ENCODE measurements around the gene TPP2.

The TPP2 gene

GRCh38 chr13:102687520-102687919 lies 90.7 kb downstream of the TPP2 start:
- no peak for DNase-seq
- intact Hi-C loops (cut with DNase I) = no loop called here

DNA sequence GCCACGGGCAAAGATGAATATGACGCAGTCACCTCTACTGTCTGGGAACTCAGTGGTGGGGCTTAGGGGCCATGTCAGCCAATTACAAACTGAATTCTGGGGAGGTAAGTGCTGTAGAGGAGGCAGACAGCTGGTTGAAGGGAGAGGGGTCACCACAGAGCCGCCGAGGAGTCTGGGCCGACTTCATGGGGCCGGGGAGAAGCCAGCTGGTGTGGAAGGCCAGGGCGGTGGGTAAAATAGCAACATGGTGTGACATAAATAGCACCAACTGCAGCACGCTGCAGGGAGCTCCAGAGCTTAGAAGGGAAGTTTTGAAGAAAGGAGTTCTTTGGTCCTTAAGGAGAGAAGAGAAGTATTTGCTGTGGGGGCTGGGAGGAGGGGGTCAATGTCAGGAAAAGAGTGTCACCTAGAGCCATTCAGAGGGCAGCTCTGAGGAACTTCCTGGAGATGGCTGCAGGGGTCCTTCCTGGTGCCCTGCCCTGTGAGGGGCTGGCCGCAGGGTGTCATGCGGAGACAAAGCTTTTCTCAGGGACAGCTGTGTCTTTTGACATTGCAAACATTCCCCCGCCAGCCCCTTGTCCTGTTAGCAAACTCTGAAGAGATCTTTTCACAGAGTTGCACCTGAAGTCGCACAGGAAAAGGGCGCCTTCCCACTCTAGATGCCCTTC lies 91.7 kb downstream of the TPP2 start:
- intact Hi-C loops (cut with DNase I) = no loop called here
- DNase-seq = no peak

- DNase-seq = no peak
- intact Hi-C loops (cut with DNase I) = no loop called here
Measured at GRCh38 chr13:102690883-102691282, 94.1 kb downstream of the TPP2 start.

- intact Hi-C loops (cut with DNase I) = no loop called here
- no peak for DNase-seq
Measured at GRCh38 chr13:102692491-102692826, 95.7 kb downstream of the TPP2 start.

DNA sequence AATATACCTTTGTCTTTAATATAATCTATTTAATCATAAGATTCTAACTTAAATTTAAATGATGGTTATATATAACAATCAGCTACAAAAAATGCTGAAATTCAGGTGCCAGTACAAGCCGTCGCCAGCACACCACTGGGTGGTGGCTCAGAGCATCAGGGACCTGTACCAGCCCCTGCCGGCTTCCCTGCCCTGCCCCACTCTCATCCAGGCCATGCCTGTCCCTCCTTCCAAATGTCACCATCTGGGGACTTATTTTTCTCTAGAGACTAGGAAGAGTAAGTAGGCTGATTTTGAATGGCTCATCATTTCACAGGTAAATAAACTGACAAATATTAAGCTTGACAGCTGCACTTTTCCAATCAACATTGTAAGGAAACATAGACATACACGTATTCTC lies 96.5 kb downstream of the TPP2 start:
- no peak for DNase-seq
- intact Hi-C loops (cut with DNase I) = no loop called here

DNA sequence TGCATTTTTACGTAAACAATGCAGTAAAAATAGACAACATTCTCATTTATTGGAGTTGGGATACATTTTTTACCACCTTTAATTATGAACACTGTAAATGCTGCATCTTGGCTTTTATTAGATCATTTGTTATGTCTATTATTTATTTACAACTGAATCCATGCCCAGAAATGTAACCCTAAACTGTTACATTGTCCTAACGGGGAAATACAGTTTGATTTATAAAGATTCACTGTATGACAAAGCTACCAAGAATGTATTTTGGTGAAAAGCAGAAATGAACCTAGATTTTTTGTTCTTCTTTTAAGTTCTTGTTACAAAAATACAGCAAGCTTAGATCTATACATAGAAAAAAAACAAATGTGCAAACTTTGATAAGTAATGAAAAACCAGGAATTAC lies 97.0 kb downstream of the TPP2 start:
- intact Hi-C loops (cut with DNase I) = no loop called here
- DNase-seq = no peak

DNA sequence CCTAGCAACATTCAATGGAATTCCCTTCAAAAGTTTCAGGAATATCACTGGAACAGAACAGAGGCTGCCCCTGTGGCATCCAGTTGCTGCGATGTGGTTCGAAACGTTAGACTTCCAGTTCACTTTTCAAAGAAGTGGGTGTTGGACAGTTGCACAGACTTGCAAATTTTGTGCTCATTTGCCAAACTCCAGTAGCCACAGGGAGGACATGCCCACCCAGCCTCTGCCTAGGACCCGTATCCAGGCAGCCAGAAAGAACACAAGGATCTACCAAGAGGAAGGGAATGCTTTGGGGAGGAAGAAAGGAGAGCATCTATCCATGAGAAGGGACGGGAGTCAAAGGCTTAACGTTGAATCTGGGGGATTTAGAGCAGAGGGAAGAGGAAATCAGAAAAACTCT lies 98.2 kb downstream of the TPP2 start, which contains the start of gene METTL21C:
Gene METTL21C (minus strand): TSS at position 108 of the 400 bp plus-strand sequence. CDS start 546 bp downstream, outside the sequence.
- DNase-seq = no peak
- intact Hi-C loops (cut with DNase I) = no loop called here

- intact Hi-C loops (cut with DNase I) = no loop called here
- DNase-seq = no peak
Measured at GRCh38 chr13:102696465-102696864, 99.7 kb downstream of the TPP2 start.

DNA sequence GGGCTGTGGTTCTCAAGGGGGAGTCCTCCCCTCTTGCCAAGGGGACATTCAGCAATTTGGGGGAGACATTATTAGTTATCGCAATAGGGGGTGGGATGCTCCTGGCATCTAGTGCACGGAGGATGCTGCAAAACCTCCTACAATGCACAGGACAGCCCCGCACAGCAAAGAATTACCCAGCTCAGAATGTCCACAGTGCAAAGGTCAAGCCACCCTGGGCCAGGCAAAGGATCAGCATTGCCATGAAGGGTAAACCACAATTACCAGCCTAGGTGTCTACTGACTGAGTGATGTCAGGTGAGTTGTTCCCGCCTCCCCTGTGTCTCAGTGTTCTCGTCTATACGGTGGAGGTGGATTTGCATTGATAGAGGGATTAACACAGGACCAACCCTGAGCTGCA lies 100.5 kb downstream of the TPP2 start:
- no peak for DNase-seq
- intact Hi-C loops (cut with DNase I) = no loop called here

GRCh38 chr13:102697929-102698648 lies 101.3 kb downstream of the TPP2 start:
- DNase-seq = no peak
- intact Hi-C loops (cut with DNase I) = no loop called here

GRCh38 chr13:102698649-102698980 lies 101.8 kb downstream of the TPP2 start:
- intact Hi-C loops (cut with DNase I) = no loop called here
- no peak for DNase-seq

GRCh38 chr13:102699504-102699903 lies 102.7 kb downstream of the TPP2 start:
- DNase-seq = no peak
- intact Hi-C loops (cut with DNase I) = no loop called here

GRCh38 chr13:102700088-102701031 lies 103.6 kb downstream of the TPP2 start:
- no peak for DNase-seq
- intact Hi-C loops (cut with DNase I) = no loop called here

GRCh38 chr13:102701331-102701730 lies 104.5 kb downstream of the TPP2 start:
- intact Hi-C loops (cut with DNase I) = no loop called here
- DNase-seq = no peak

DNA sequence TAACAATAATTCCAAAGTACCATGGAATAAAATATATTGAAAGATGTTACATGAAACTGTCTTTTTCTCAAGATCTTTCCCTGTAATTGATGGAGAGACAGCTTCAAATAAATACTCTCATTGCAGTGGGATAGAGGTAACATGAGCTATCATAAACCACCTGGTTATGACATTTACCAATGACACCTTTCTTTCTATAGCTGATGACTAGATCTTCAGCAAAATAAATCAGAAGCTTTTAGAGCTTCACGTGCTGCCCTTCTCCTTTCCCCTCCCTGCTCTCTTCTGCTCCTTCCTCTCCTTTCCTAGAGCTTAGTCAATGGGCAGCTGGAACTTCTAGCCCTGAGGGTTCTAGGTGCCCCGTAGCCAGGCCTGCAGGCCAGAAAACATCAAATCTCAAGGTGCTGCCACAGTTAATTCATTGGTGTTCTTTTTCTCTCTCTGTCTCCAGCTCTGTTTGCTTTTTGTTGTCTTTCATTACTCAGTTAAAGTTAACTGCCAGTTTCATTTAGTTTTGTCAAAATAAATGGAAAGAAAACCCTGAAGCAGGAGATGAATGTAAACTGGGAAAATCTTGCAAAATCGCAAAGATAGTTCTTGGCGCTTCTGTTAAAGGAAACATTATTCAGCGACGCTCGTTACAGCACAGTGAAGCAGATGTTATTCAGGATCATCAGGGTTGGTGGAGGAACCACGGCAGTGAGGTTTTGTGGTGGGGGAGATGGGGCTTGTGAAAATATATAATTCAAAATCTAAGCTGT lies 106.4 kb downstream of the TPP2 start:
- intact Hi-C loops (cut with DNase I) = no loop called here
- no peak for DNase-seq

DNA sequence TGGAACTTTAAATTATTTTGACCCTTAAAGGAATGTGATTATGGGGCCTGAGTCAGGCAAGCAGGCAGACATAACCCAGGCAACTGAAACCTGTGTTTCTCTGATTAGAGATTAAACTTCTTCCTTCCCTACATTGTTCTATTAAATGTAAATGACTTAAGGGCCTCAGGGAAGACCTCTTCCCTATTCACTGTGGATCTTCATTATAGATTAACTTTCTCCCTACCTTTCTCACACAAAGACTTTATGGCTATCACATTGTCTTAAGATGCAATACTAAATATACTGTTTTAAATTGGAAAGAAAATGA lies 106.9 kb downstream of the TPP2 start:
- DNase-seq = no peak
- intact Hi-C loops (cut with DNase I) = no loop called here

GRCh38 chr13:102704238-102705058 lies 107.7 kb downstream of the TPP2 start:
- intact Hi-C loops (cut with DNase I) = no loop called here
- DNase-seq = no peak

GRCh38 chr13:102707467-102707866 lies 110.7 kb downstream of the TPP2 start:
- DNase-seq = no peak
- intact Hi-C loops (cut with DNase I) = no loop called here

DNA sequence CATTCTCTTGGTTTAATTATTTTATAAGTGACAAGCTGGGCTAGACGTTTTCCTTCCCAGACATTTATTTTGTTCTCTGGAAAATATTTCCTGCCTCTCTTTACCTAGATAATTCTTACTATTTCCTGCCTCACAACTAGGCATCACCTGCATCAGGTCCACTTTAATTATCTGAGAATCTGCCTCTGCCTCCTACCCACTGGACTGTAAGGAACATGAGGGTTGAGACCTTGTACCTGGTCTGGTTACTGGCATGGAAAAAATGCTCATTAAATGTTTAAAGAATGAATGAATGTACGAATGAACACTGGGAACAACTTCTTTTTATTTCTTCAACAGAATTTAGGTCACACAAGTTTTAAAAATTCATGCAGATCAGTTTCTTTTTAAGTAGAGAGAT lies 111.4 kb downstream of the TPP2 start:
- intact Hi-C loops (cut with DNase I) = no loop called here
- no peak for DNase-seq

GRCh38 chr13:102708991-102709390 lies 112.2 kb downstream of the TPP2 start:
- intact Hi-C loops (cut with DNase I) = no loop called here
- DNase-seq = no peak
